Neural cell (in vitro differentiated cells): Measurements from ENCODE around the gene PLA2G2D.

ENCODE experiments used
- CTCF ChIP-seq: fragments of 450-650 bp; IDR thresholded peaks from 2 replicates; pipeline ENCODE4 v1.5.1; 2014; ENCODE audit warnings: antibody characterized with exemption, mild to moderate bottlenecking, moderate library complexity; ENCODE audit not compliant: poor library complexity, severe bottlenecking
- POLR2AphosphoS5 ChIP-seq: IDR thresholded peaks from 2 replicates; pipeline ENCODE4 v1.6.1; 2012
- REST ChIP-seq: IDR thresholded peaks from 2 replicates; pipeline ENCODE4 v1.6.1; 2012; ENCODE audit warnings: borderline replicate concordance
- TAF1 ChIP-seq: IDR thresholded peaks from 2 replicates; pipeline ENCODE4 v1.6.1; 2012; ENCODE audit warnings: low read depth

- no peak for TF ChIP-seq CTCF
- TF ChIP-seq POLR2AphosphoS5: no peak
- no peak for TF ChIP-seq REST
- no peak for TF ChIP-seq TAF1
Measured at GRCh38 chr1:20089328-20090077, 29.8 kb downstream of the PLA2G2D start.
